ENCODE measurements around the gene CPAMD8. TPM values are rescaled to one million over a fixed set of nuclear protein-coding genes. Genes with fewer than 3 reads are reported as not detected.
"Not testable (repeated sequence)": the region's sequence is repeated elsewhere in the genome, so short reads cannot be mapped to it uniquely, and the experiment has no call there.

Gene CPAMD8
- total RNA-seq, 5 donors from 2014 or later (not counting 1 experiment from before 2014, with no cell fraction given) = 2.1 to 6.2 (median 2.9) TPM

GRCh38 chr19:16876904-16877361 is 149.7 kb downstream of the CPAMD8 start:
- peaks cover 22 to 58% of the 10 kb centered on the region in 2 donors for H3K36me3 ChIP-seq (ENCODE audit: control insufficient read depth in 2 of 2, extremely low read depth in 1 of 2, insufficient read depth in 1 of 2, low read length in 1 of 2)
- peaks cover 0 to 9% of the 10 kb centered on the region in 2 experiments for H3K27me3 ChIP-seq (replicated peaks in 1 of 2; ENCODE audit: control insufficient read depth in 2 of 2, extremely low read depth in 1 of 2, insufficient read depth in 2 of 2, low read length in 1 of 2)
- ATAC-seq (replicated peaks in 1 of 4) (no peak), DNase-seq (no peak)
- Mint-ChIP-seq H3K27ac (no peak overlapping the region), H3K36me3 (peaks cover 55% of the 10 kb centered on the region), H3K27me3 (no peaks in the 10 kb centered on the region), H3K4me3 (no peak overlapping the region), H3K4me1 (peaks cover 13 to 20% (median 17%) of the 10 kb centered on the region in 3 donors), H3K9me3 (peaks cover 0 to 6% (median 6%) of the 10 kb centered on the region in 3 donors)
- no peak overlapping the region for H3K27ac ChIP-seq (ENCODE audit: low read length)
- no peaks in the 10 kb centered on the region for H3K9me3 ChIP-seq
- peaks cover 0 to 4% of the 10 kb centered on the region in 2 experiments for H3K4me1 ChIP-seq (ENCODE audit: control insufficient read depth in 1 of 2, extremely low read depth in 1 of 2, insufficient read depth in 2 of 2, low read length in 2 of 2)
- POLR2A ChIA-PET = no interaction called here
- 78% methylated on average over 10 of the region's 12 CpGs for WGBS (ENCODE audit: insufficient coverage)
- CTCF ChIA-PET = no interaction called here
- no peak overlapping the region for H3K4me3 ChIP-seq (ENCODE audit: control insufficient read depth in 1 of 2, extremely low read depth in 1 of 2, low read length in 1 of 2)

GRCh38 chr19:16875584-16876555 is 150.7 kb downstream of the CPAMD8 start:
- ChIA-PET POLR2A (no interaction called here), CTCF (no interaction called here)
- H3K27ac Mint-ChIP-seq = peak overlapping the region in 1 of 2 donors; percentile 67
- peaks cover 0 to 2% of the 10 kb centered on the region in 2 experiments for H3K27me3 ChIP-seq (replicated peaks in 1 of 2; ENCODE audit: control insufficient read depth in 2 of 2, extremely low read depth in 1 of 2, insufficient read depth in 2 of 2, low read length in 1 of 2)
- no peak overlapping the region for H3K27ac ChIP-seq (ENCODE audit: low read length)
- H3K4me1 ChIP-seq (ENCODE audit: control insufficient read depth in 1 of 2, extremely low read depth in 1 of 2, insufficient read depth in 2 of 2, low read length in 2 of 2) = peaks cover 0 to 4% of the 10 kb centered on the region in 2 experiments
- H3K36me3 Mint-ChIP-seq = peaks cover 54% of the 10 kb centered on the region
- H3K4me3 ChIP-seq (ENCODE audit: control insufficient read depth in 1 of 2, extremely low read depth in 1 of 2, low read length in 1 of 2) = no peak overlapping the region
- peak in 1 of 4 experiments; percentile 44 for ATAC-seq (replicated peaks in 1 of 4)
- no peaks in the 10 kb centered on the region for H3K9me3 ChIP-seq
- peak in 3 of 35 experiments; percentile 11 to 18 (median 17) for DNase-seq
- H3K9me3 Mint-ChIP-seq = no peaks in the 10 kb centered on the region
- H3K4me1 Mint-ChIP-seq = peaks cover 13 to 20% (median 17%) of the 10 kb centered on the region in 3 donors
- H3K27me3 Mint-ChIP-seq = no peaks in the 10 kb centered on the region
- no peak overlapping the region for H3K4me3 Mint-ChIP-seq
- WGBS (ENCODE audit: insufficient coverage) = 94% methylated on average over 36 of the region's 39 CpGs
- peaks cover 22 to 68% of the 10 kb centered on the region in 2 donors for H3K36me3 ChIP-seq (ENCODE audit: control insufficient read depth in 2 of 2, extremely low read depth in 1 of 2, insufficient read depth in 1 of 2, low read length in 1 of 2)

GRCh38 chr19:16874978-16875299 is 151.7 kb downstream of the CPAMD8 start:
- H3K9me3 ChIP-seq; POLR2A ChIA-PET; H3K4me1 ChIP-seq (ENCODE audit: control insufficient read depth in 1 of 2, extremely low read depth in 1 of 2, insufficient read depth in 2 of 2, low read length in 2 of 2); H3K9me3 Mint-ChIP-seq; H3K27me3 ChIP-seq (replicated peaks in 1 of 2; ENCODE audit: control insufficient read depth in 2 of 2, extremely low read depth in 1 of 2, insufficient read depth in 2 of 2, low read length in 1 of 2); ATAC-seq (replicated peaks in 1 of 4); H3K27me3 Mint-ChIP-seq; DNase-seq; H3K4me3 ChIP-seq (ENCODE audit: control insufficient read depth in 1 of 2, extremely low read depth in 1 of 2, low read length in 1 of 2); CTCF ChIA-PET: not testable (repeated sequence)
- H3K27ac ChIP-seq (ENCODE audit: low read length) = peak overlapping the region; percentile 46
- H3K4me1 Mint-ChIP-seq = peaks cover 13 to 20% (median 17%) of the 10 kb centered on the region in 3 donors
- H3K27ac Mint-ChIP-seq = peak overlapping the region; percentile 81 to 87
- peaks cover 45% of the 10 kb centered on the region for H3K36me3 Mint-ChIP-seq
- H3K4me3 Mint-ChIP-seq = peak overlapping the region in 1 of 3 donors; percentile 1
- peaks cover 23 to 72% of the 10 kb centered on the region in 2 donors for H3K36me3 ChIP-seq (ENCODE audit: control insufficient read depth in 2 of 2, extremely low read depth in 1 of 2, insufficient read depth in 1 of 2, low read length in 1 of 2)

- Histone ChIP-seq H3K9me3 (no peaks in the 10 kb centered on the region), H3K27ac (ENCODE audit: low read length) (peak overlapping the region; percentile 46), H3K27me3 (replicated peaks in 1 of 2; ENCODE audit: control insufficient read depth in 2 of 2, extremely low read depth in 1 of 2, insufficient read depth in 2 of 2, low read length in 1 of 2) (no peaks in the 10 kb centered on the region), H3K4me1 (ENCODE audit: control insufficient read depth in 1 of 2, extremely low read depth in 1 of 2, insufficient read depth in 2 of 2, low read length in 2 of 2) (peaks cover 0 to 4% of the 10 kb centered on the region in 2 experiments), H3K36me3 (ENCODE audit: control insufficient read depth in 2 of 2, extremely low read depth in 1 of 2, insufficient read depth in 1 of 2, low read length in 1 of 2) (peaks cover 26 to 72% of the 10 kb centered on the region in 2 donors), H3K4me3 (ENCODE audit: control insufficient read depth in 1 of 2, extremely low read depth in 1 of 2, low read length in 1 of 2) (no peak overlapping the region)
- H3K36me3 Mint-ChIP-seq = peaks cover 44% of the 10 kb centered on the region
- H3K27ac Mint-ChIP-seq = peak overlapping the region; percentile 81 to 87
- no peaks in the 10 kb centered on the region for H3K27me3 Mint-ChIP-seq
- 86% methylated on average over 1 of the region's 1 CpG for WGBS (ENCODE audit: insufficient coverage)
- ChIA-PET CTCF (no interaction called here), POLR2A (no interaction called here)
- ATAC-seq (replicated peaks in 1 of 4) (no peak), DNase-seq (no peak)
- peaks cover 13 to 20% (median 17%) of the 10 kb centered on the region in 3 donors for H3K4me1 Mint-ChIP-seq
- peak overlapping the region in 1 of 3 donors; percentile 1 for H3K4me3 Mint-ChIP-seq
- H3K9me3 Mint-ChIP-seq = no peaks in the 10 kb centered on the region
Observed at GRCh38 chr19:16874250-16874977, 152.2 kb downstream of the CPAMD8 start.

- H3K9me3 ChIP-seq = no peaks in the 10 kb centered on the region
- Mint-ChIP-seq H3K4me3 (no peak overlapping the region), H3K36me3 (peaks cover 40% of the 10 kb centered on the region), H3K4me1 (peaks cover 13 to 20% (median 17%) of the 10 kb centered on the region in 3 donors), H3K27ac (peak overlapping the region; percentile 61 to 87), H3K27me3 (no peaks in the 10 kb centered on the region), H3K9me3 (no peaks in the 10 kb centered on the region)
- H3K36me3 ChIP-seq (ENCODE audit: control insufficient read depth in 2 of 2, extremely low read depth in 1 of 2, insufficient read depth in 1 of 2, low read length in 1 of 2) = peaks cover 21 to 69% of the 10 kb centered on the region in 2 donors
- ATAC-seq (replicated peaks in 1 of 4) (no peak), DNase-seq (no peak)
- peak overlapping the region; percentile 46 for H3K27ac ChIP-seq (ENCODE audit: low read length)
- ChIA-PET POLR2A (no interaction called here), CTCF (no interaction called here)
- WGBS (ENCODE audit: insufficient coverage) = 92% methylated on average over 3 of the region's 3 CpGs
- H3K4me3 ChIP-seq (ENCODE audit: control insufficient read depth in 1 of 2, extremely low read depth in 1 of 2, low read length in 1 of 2) = no peak overlapping the region
- peaks cover 0 to 4% of the 10 kb centered on the region in 2 experiments for H3K4me1 ChIP-seq (ENCODE audit: control insufficient read depth in 1 of 2, extremely low read depth in 1 of 2, insufficient read depth in 2 of 2, low read length in 2 of 2)
- no peaks in the 10 kb centered on the region for H3K27me3 ChIP-seq (replicated peaks in 1 of 2; ENCODE audit: control insufficient read depth in 2 of 2, extremely low read depth in 1 of 2, insufficient read depth in 2 of 2, low read length in 1 of 2)
Observed at GRCh38 chr19:16873594-16873993, 153.0 kb downstream of the CPAMD8 start.

DNA sequence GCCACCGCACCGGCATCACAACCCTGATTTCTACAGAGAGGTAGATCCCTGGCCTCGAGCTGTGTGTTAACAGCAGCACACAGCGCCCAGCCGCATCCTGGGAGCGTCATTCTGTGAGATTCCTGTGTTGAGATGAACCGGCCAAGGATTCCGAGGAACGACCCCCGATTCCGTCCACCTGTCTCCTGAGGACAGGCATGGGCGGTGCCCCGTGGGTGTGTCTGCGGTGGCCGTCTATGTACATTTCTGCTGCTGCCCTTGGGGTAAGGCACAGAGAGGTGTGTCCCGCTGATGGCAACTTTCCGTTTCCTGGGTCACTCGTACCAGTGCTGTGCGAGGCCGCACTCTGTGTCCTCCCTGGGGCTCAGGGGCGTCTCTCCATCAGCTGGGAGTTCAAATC is 153.9 kb downstream of the CPAMD8 start:
- Histone ChIP-seq H3K36me3 (ENCODE audit: control insufficient read depth in 2 of 2, extremely low read depth in 1 of 2, insufficient read depth in 1 of 2, low read length in 1 of 2) (peaks cover 14 to 67% of the 10 kb centered on the region in 2 donors), H3K27me3 (replicated peaks in 1 of 2; ENCODE audit: control insufficient read depth in 2 of 2, extremely low read depth in 1 of 2, insufficient read depth in 2 of 2, low read length in 1 of 2) (no peaks in the 10 kb centered on the region), H3K27ac (ENCODE audit: low read length) (no peak overlapping the region), H3K4me1 (ENCODE audit: control insufficient read depth in 1 of 2, extremely low read depth in 1 of 2, insufficient read depth in 2 of 2, low read length in 2 of 2) (peaks cover 0 to 4% of the 10 kb centered on the region in 2 experiments), H3K9me3 (no peaks in the 10 kb centered on the region), H3K4me3 (ENCODE audit: control insufficient read depth in 1 of 2, extremely low read depth in 1 of 2, low read length in 1 of 2) (no peak overlapping the region)
- Mint-ChIP-seq H3K27ac (no peak overlapping the region), H3K9me3 (no peaks in the 10 kb centered on the region), H3K27me3 (no peaks in the 10 kb centered on the region), H3K4me1 (peaks cover 13 to 20% (median 17%) of the 10 kb centered on the region in 3 donors), H3K36me3 (peaks cover 46% of the 10 kb centered on the region), H3K4me3 (no peak overlapping the region)
- ChIA-PET CTCF (no interaction called here), POLR2A (no interaction called here)
- 97% methylated on average over 21 of the region's 21 CpGs for WGBS (ENCODE audit: insufficient coverage)
- DNase-seq (no peak), ATAC-seq (replicated peaks in 1 of 4) (no peak)
